ENCODE results near the gene ARPC5L.

DNA sequence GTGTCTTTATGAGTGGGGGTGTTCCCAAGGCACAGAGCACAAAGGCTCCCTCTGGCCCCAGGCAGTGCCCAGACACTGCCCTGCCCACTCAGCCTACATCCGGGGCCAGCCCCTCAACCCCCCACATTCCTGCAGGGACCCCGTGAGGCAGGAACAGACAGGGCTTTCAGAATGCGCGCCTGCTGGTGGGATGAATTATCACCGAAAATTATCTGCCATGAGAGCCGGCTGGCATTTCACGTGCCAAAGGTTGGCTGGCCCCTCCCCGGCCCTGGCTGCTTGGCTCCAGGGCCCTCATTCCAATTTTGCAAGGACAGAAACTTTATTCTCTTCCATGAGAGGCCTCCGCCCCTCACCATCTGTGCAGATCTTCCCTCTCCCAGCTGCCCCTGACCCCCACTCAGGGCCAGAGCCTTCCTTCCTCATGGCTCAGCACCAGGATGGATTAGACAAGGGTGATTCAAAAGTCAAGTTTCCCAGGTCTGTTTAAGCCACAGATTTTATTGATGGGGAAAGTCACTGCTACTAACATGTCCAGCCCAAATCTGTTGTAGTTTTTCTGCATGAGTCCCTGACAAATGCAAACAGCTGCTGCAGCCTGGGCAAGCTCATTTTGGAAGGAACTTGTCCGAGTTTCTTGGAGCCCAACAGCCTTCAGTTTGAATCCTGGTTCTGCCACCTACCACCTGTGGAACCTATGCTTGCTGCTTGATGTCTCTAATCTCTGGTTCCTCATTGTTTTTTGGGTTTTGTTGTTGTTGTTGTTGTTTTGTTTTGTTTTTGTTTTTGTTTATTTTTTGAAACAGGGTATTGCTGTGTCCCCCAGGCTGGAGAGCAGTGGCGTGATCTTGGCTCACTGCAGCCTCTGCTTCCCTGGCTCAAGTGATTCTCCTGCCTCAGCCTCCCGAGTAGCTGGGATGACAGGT lies 41.0 kb upstream of the ARPC5L start:
- TF ChIP-seq, protein P1, sequence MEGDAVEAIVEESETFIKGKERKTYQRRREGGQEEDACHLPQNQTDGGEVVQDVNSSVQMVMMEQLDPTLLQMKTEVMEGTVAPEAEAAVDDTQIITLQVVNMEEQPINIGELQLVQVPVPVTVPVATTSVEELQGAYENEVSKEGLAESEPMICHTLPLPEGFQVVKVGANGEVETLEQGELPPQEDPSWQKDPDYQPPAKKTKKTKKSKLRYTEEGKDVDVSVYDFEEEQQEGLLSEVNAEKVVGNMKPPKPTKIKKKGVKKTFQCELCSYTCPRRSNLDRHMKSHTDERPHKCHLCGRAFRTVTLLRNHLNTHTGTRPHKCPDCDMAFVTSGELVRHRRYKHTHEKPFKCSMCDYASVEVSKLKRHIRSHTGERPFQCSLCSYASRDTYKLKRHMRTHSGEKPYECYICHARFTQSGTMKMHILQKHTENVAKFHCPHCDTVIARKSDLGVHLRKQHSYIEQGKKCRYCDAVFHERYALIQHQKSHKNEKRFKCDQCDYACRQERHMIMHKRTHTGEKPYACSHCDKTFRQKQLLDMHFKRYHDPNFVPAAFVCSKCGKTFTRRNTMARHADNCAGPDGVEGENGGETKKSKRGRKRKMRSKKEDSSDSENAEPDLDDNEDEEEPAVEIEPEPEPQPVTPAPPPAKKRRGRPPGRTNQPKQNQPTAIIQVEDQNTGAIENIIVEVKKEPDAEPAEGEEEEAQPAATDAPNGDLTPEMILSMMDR (IDR thresholded peaks at IDR 0.05), result no peak
- TF ChIP-seq POLR2A (IDR thresholded peaks at IDR 0.05), result no peak

All from thyroid gland (tissue), 4 donors.